Ishikawa (cell line): Measurements from ENCODE around the gene PLCL1.

Experiments used
- CEBPB ChIP-seq: IDR thresholded peaks from 2 replicates; pipeline ENCODE4 v1.6.1; 2012
- CREB1 ChIP-seq: IDR thresholded peaks from 2 replicates; pipeline ENCODE4 v1.6.1; 2012; ENCODE audit warnings: low read depth
- EGR1 ChIP-seq: IDR thresholded peaks from 2 replicates; pipeline ENCODE4 v1.6.1; 2012
- EP300 ChIP-seq: IDR thresholded peaks from 2 replicates; pipeline ENCODE4 v1.6.1; 2012; ENCODE audit warnings: borderline replicate concordance
- FOXM1 ChIP-seq: IDR thresholded peaks from 2 replicates; pipeline ENCODE4 v1.6.1; 2012; ENCODE audit warnings: low read depth, borderline replicate concordance
- NFIC ChIP-seq: IDR thresholded peaks from 2 replicates; pipeline ENCODE4 v1.6.1; 2012
- RAD21 ChIP-seq: IDR thresholded peaks from 2 replicates; pipeline ENCODE4 v1.6.1; 2012; ENCODE audit warnings: low read depth
- TAF1 ChIP-seq: IDR thresholded peaks from 2 replicates; pipeline ENCODE4 v1.6.1; 2012; ENCODE audit warnings: low read depth, mild to moderate bottlenecking
- TCF12 ChIP-seq: IDR thresholded peaks from 2 replicates; pipeline ENCODE4 v1.6.1; 2012; ENCODE audit warnings: low read depth
- TEAD4 ChIP-seq: IDR thresholded peaks from 2 replicates; pipeline ENCODE4 v1.6.1; 2012
- YY1 ChIP-seq: IDR thresholded peaks from 2 replicates; pipeline ENCODE4 v1.6.1; 2012; ENCODE audit warnings: low read depth
- ZBTB7A ChIP-seq: IDR thresholded peaks from 2 replicates; pipeline ENCODE4 v1.6.1; 2012; ENCODE audit warnings: low read depth
- TF ChIP-seq, protein P1 (sequence below): IDR thresholded peaks from 2 replicates; pipeline ENCODE4 v1.6.1; 2012
- TF ChIP-seq, protein P2 (sequence below): IDR thresholded peaks from 2 replicates; pipeline ENCODE4 v1.6.1; 2012
- TF ChIP-seq, protein P3 (sequence below): IDR thresholded peaks from 2 replicates; pipeline ENCODE4 v1.6.1; 2012; ENCODE audit warnings: low read depth, mild to moderate bottlenecking

Gene PLCL1

GRCh38 chr2:197908156-197908555 is 103.8 kb downstream of the PLCL1 start:
- TF ChIP-seq, protein P1, sequence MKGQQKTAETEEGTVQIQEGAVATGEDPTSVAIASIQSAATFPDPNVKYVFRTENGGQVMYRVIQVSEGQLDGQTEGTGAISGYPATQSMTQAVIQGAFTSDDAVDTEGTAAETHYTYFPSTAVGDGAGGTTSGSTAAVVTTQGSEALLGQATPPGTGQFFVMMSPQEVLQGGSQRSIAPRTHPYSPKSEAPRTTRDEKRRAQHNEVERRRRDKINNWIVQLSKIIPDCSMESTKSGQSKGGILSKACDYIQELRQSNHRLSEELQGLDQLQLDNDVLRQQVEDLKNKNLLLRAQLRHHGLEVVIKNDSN, result no peak
- no peak for TF ChIP-seq FOXM1
- no peak for TF ChIP-seq EGR1
- no peak for TF ChIP-seq EP300
- TF ChIP-seq ZBTB7A, result no peak
- TF ChIP-seq, protein P2, sequence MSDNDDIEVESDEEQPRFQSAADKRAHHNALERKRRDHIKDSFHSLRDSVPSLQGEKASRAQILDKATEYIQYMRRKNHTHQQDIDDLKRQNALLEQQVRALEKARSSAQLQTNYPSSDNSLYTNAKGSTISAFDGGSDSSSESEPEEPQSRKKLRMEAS, result no peak
- no peak for TF ChIP-seq NFIC
- no peak for TF ChIP-seq YY1
- no peak for TF ChIP-seq TAF1
- TF ChIP-seq, protein P3, sequence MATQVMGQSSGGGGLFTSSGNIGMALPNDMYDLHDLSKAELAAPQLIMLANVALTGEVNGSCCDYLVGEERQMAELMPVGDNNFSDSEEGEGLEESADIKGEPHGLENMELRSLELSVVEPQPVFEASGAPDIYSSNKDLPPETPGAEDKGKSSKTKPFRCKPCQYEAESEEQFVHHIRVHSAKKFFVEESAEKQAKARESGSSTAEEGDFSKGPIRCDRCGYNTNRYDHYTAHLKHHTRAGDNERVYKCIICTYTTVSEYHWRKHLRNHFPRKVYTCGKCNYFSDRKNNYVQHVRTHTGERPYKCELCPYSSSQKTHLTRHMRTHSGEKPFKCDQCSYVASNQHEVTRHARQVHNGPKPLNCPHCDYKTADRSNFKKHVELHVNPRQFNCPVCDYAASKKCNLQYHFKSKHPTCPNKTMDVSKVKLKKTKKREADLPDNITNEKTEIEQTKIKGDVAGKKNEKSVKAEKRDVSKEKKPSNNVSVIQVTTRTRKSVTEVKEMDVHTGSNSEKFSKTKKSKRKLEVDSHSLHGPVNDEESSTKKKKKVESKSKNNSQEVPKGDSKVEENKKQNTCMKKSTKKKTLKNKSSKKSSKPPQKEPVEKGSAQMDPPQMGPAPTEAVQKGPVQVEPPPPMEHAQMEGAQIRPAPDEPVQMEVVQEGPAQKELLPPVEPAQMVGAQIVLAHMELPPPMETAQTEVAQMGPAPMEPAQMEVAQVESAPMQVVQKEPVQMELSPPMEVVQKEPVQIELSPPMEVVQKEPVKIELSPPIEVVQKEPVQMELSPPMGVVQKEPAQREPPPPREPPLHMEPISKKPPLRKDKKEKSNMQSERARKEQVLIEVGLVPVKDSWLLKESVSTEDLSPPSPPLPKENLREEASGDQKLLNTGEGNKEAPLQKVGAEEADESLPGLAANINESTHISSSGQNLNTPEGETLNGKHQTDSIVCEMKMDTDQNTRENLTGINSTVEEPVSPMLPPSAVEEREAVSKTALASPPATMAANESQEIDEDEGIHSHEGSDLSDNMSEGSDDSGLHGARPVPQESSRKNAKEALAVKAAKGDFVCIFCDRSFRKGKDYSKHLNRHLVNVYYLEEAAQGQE, result no peak
- TF ChIP-seq CEBPB, result no peak
- TF ChIP-seq TCF12, result no peak
- TF ChIP-seq TEAD4, result no peak

GRCh38 chr2:197908990-197909776 is 104.8 kb downstream of the PLCL1 start:
- TF ChIP-seq ZBTB7A (no peak), YY1 (no peak), TAF1 (no peak), RAD21 (no peak), CEBPB (no peak), FOXM1 (no peak), EP300 (no peak), EGR1 (no peak), NFIC (no peak), CREB1 (no peak), TEAD4 (no peak), TCF12 (no peak)
- TF ChIP-seq, protein P2, result no peak
- TF ChIP-seq, protein P1, result no peak
- TF ChIP-seq, protein P3, result no peak

GRCh38 chr2:197911667-197912066 is 107.3 kb downstream of the PLCL1 start:
- TF ChIP-seq, protein P2, result no peak
- peak; percentile 65 for TF ChIP-seq TEAD4

DNA sequence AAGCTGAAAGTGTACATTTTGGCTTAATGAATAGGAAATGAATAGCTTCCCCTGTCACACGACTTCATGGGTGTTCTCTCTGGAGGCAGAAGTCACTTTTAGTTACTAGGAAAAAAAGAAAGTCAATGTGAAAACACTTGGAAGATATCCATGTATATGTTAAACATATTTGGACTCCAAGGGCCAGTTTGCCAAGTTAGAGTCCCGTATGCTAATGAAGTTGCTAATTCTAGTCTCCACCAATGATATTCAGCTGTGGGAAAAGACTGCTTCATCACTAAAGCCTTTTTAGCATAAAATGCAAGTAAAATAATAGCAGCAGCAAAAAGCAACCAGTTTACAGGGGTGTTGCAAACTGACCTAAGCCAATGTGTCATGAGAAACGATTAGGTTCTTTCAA is 108.7 kb downstream of the PLCL1 start:
- TF ChIP-seq CREB1 (no peak), EP300 (no peak), RAD21 (no peak), FOXM1 (no peak)

DNA sequence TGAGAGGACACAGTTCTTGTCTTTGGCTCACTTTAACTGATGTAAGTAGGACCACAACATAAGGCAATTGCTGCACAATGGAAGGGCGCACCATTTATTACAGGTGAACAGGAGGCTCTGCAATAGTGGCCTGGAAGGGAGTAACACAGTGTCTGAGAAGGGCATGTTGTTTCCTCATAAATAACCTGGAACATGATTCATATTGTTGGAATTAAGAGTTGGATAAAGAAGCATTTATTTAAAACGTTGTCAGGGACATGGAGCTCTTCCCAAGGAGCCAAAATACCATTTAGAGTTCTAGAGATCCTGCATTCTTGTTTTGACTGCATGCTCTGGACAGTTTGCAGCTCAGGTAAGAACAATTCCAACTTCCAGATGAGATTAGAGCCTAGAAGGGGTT is 110.4 kb downstream of the PLCL1 start:
- TF ChIP-seq NFIC (no peak), FOXM1 (no peak), EGR1 (no peak), CEBPB (no peak), CREB1 (no peak), ZBTB7A (no peak), TCF12 (no peak), TAF1 (no peak), RAD21 (no peak), TEAD4 (no peak), EP300 (no peak), YY1 (no peak)
- TF ChIP-seq, protein P1, result no peak
- TF ChIP-seq, protein P3, result no peak
- TF ChIP-seq, protein P2, result no peak
